H1 (cell line): Measurements from ENCODE around the gene NOC2L. TPM values are rescaled to one million over a fixed set of nuclear protein-coding genes. Genes with fewer than 3 reads are reported as not detected.

Source experiments
- CTCF ChIA-PET: fragments of 300-600 bp; sonication (Branson Sonifier 250); formaldehyde crosslinking; loops from one replicate; lab custom pipeline; 2021; ENCODE audit not compliant: partially characterized antibody; lab: Charles Lee
- POLR2A ChIA-PET: fragments of 300-600 bp; sonication (Branson Sonifier 250); formaldehyde crosslinking; loops from one replicate; lab custom pipeline; 2021; ENCODE audit warnings: inconsistent platforms; ENCODE audit not compliant: partially characterized antibody; lab: Charles Lee
- DNase-seq, 2 experiments: peaks; one replicate each; pipeline versions ENCODE4 v3.0.0 to v3.0.0-alpha.2; 2010 to 2022; ENCODE audit warnings: low spot score in 2 of 2, low read depth in 1 of 2, mixed read lengths in 1 of 2
- FAIRE-seq: peaks from 2 replicates; lab custom pipeline; 2011; peaks lifted over from hg19 to GRCh38; lab: Jason Lieb, UNC
- H2AFZ ChIP-seq: 2 replicates; pipeline ENCODE4 v1.8.1; 2012; ENCODE audit warnings: low read length, inconsistent platforms
- H2AK5ac ChIP-seq: 2 replicates; pipeline ENCODE4 v1.6.1; 2013; ENCODE audit warnings: low read depth, low read length
- H2BK120ac ChIP-seq: replicated peaks from 2 replicates; pipeline ENCODE3; 2013; ENCODE audit warnings: low read depth, low read length, inconsistent platforms
- H2BK12ac ChIP-seq: 2 replicates; pipeline ENCODE4 v1.6.1; 2013; ENCODE audit warnings: low read depth, low read length
- H2BK15ac ChIP-seq: 2 replicates; pipeline ENCODE4 v1.6.1; 2013; ENCODE audit warnings: low read length
- H2BK20ac ChIP-seq: 2 replicates; pipeline ENCODE4 v1.6.1; 2013; ENCODE audit warnings: low read length
- H2BK5ac ChIP-seq: 2 replicates; pipeline ENCODE4 v1.6.1; 2013; ENCODE audit warnings: low read depth, low read length
- H3K14ac ChIP-seq: 2 replicates; pipeline ENCODE4 v1.6.1; 2013; ENCODE audit warnings: inconsistent platforms; ENCODE audit not compliant: insufficient read length
- H3K18ac ChIP-seq: 2 replicates; pipeline ENCODE4 v1.6.1; 2013; ENCODE audit warnings: low read length; ENCODE audit errors: extremely low read depth
- H3K23ac ChIP-seq: 2 replicates; pipeline ENCODE4 v1.6.1; 2013; ENCODE audit warnings: inconsistent platforms; ENCODE audit not compliant: insufficient read length
- H3K23me2 ChIP-seq: 2 replicates; pipeline ENCODE4 v1.6.1; 2013; ENCODE audit warnings: low read depth, low read length
- H3K27ac ChIP-seq: 2 replicates; pipeline ENCODE4 v1.6.1; 2011; ENCODE audit warnings: low read depth, low read length, inconsistent platforms
- H3K27me3 ChIP-seq, 4 experiments: replicated peaks in 1 of 4; 1 replicate in 1 of 4; 2 replicates in 3 of 4; pipeline versions ENCODE4 v1.6.1 to v1.8.1; 2011 to 2013; ENCODE audit warnings: low read length in 3 of 4, mild to moderate bottlenecking in 3 of 4, inconsistent platforms in 2 of 4, mixed read lengths in 2 of 4, moderate library complexity in 1 of 4; ENCODE audit not compliant: control insufficient read depth in 3 of 4, insufficient read depth in 3 of 4; ENCODE audit errors: extremely low read depth in 1 of 4
- H3K36me3 ChIP-seq, 4 experiments: 2 replicates each; pipeline versions ENCODE4 v1.6.1 to v1.8.1; 2011 to 2013; ENCODE audit warnings: mild to moderate bottlenecking in 4 of 4, low read length in 3 of 4, moderate library complexity in 2 of 4, control low read depth in 1 of 4, inconsistent platforms in 1 of 4; ENCODE audit not compliant: insufficient read depth in 4 of 4, control insufficient read depth in 2 of 4
- H3K4ac ChIP-seq: replicated peaks from 2 replicates; pipeline ENCODE3; 2013; ENCODE audit warnings: low read length, low read depth, mixed read lengths, inconsistent platforms; ENCODE audit not compliant: insufficient read length
- H3K4me1 ChIP-seq, 4 experiments: replicated peaks in 1 of 4; 1 replicate in 1 of 4; 2 replicates in 3 of 4; pipeline versions ENCODE4 v1.6.1 to v1.8.1; 2011 to 2013; ENCODE audit warnings: low read length in 3 of 4, inconsistent platforms in 2 of 4, mixed read lengths in 1 of 4; ENCODE audit not compliant: insufficient read depth in 4 of 4, control insufficient read depth in 3 of 4
- H3K4me2 ChIP-seq, 2 experiments: 2 replicates each; pipeline versions ENCODE4 v1.6.1 to v1.8.1; 2011 to 2013; ENCODE audit warnings: low read depth in 2 of 2, low read length in 2 of 2, control low read depth in 1 of 2, inconsistent platforms in 1 of 2, mild to moderate bottlenecking in 1 of 2; ENCODE audit not compliant: insufficient read depth in 1 of 2
- H3K4me3 ChIP-seq, 4 experiments: fragments of 200-600, 300-600 bp in 1 of 4; sonication (generic), shearing (Covaris generic), sonication (Bioruptor Twin) in 1 of 4; 2 replicates each; pipeline versions ENCODE4 v1.5.1 to v1.8.1; 2011 to 2016; ENCODE audit warnings: low read length in 4 of 4, low read depth in 3 of 4, control low read depth in 2 of 4, inconsistent platforms in 2 of 4, mild to moderate bottlenecking in 2 of 4, mixed read lengths in 1 of 4, moderate library complexity in 1 of 4; ENCODE audit not compliant: insufficient read depth in 2 of 4; ENCODE audit errors: extremely low read depth in 1 of 4
- H3K56ac ChIP-seq: replicated peaks from 2 replicates; pipeline ENCODE3; 2013; ENCODE audit warnings: low read depth, mild to moderate bottlenecking, mixed read lengths, low read length, inconsistent platforms; ENCODE audit not compliant: insufficient read length
- H3K79me1 ChIP-seq: 2 replicates; pipeline ENCODE4 v1.6.1; 2013; ENCODE audit warnings: low read depth, low read length, control low read depth
- H3K79me2 ChIP-seq, 2 experiments: 2 replicates each; pipeline versions ENCODE4 v1.6.1 to v1.8.1; 2012 to 2013; ENCODE audit warnings: low read length in 2 of 2, mild to moderate bottlenecking in 2 of 2, inconsistent platforms in 1 of 2; ENCODE audit not compliant: insufficient read depth in 2 of 2, control insufficient read depth in 1 of 2
- H3K9ac ChIP-seq, 4 experiments: replicated peaks in 1 of 4; 1 replicate in 1 of 4; 2 replicates in 3 of 4; pipeline versions ENCODE4 v1.6.1 to v1.8.1; 2011 to 2013; ENCODE audit warnings: low read depth in 3 of 4, low read length in 3 of 4, control low read depth in 2 of 4, mild to moderate bottlenecking in 2 of 4, moderate library complexity in 2 of 4, inconsistent platforms in 1 of 4; ENCODE audit errors: extremely low read depth in 1 of 4
- H3K9me3 ChIP-seq, 2 experiments: 2 replicates each; pipeline versions ENCODE4 v1.6.1 to v1.8.1; 2012 to 2013; ENCODE audit warnings: mild to moderate bottlenecking in 2 of 2, moderate library complexity in 2 of 2, control low read depth in 1 of 2, inconsistent platforms in 1 of 2, low read depth in 1 of 2, low read length in 1 of 2, mixed read lengths in 1 of 2; ENCODE audit not compliant: insufficient read depth in 2 of 2
- H4K20me1 ChIP-seq, 2 experiments: replicated peaks in 1 of 2; 2 replicates each; pipeline versions ENCODE3 to v1.8.1; 2011 to 2013; ENCODE audit warnings: inconsistent platforms in 2 of 2, low read length in 2 of 2, mild to moderate bottlenecking in 1 of 2; ENCODE audit not compliant: insufficient read depth in 2 of 2, control insufficient read depth in 1 of 2
- H4K5ac ChIP-seq: 2 replicates; pipeline ENCODE4 v1.6.1; 2013; ENCODE audit warnings: low read length, low read depth, mixed read lengths, inconsistent platforms; ENCODE audit not compliant: insufficient read length
- H4K8ac ChIP-seq: 2 replicates; pipeline ENCODE4 v1.8.0; 2013; ENCODE audit warnings: mild to moderate bottlenecking, moderate library complexity, low read length, inconsistent platforms; ENCODE audit not compliant: insufficient read depth; ENCODE audit errors: extremely low read depth
- H4K91ac ChIP-seq: replicated peaks from 2 replicates; pipeline ENCODE3; 2013; ENCODE audit warnings: low read length, mixed read lengths, inconsistent platforms; ENCODE audit not compliant: insufficient read length
- ASH2L ChIP-seq: fragments of 200-600, 300-600 bp; sonication (generic); IDR thresholded peaks from one replicate; pipeline ENCODE4 v1.7.1; 2017; ENCODE audit warnings: low read length
- CBX8 ChIP-seq: fragments of 300-800, 300-1000 bp; sonication (generic); IDR thresholded peaks from 2 replicates; pipeline ENCODE4 v1.7.1; 2016; ENCODE audit warnings: low read depth, low read length, borderline replicate concordance
- CHD1 ChIP-seq: IDR thresholded peaks from 2 replicates; pipeline ENCODE4 v1.6.1; 2012; ENCODE audit warnings: low read depth, low read length, improper control_type of control experiment
- FOSL1 ChIP-seq: IDR thresholded peaks from 2 replicates; pipeline ENCODE4 v1.6.1; 2011; ENCODE audit warnings: mild to moderate bottlenecking, low read depth, low read length, moderate library complexity; ENCODE audit not compliant: insufficient read depth
- POLR2AphosphoS5 ChIP-seq: IDR thresholded peaks from 2 replicates; pipeline ENCODE4 v1.6.1; 2011; ENCODE audit warnings: low read depth, low read length
- RBBP5 ChIP-seq: IDR thresholded peaks from 2 replicates; pipeline ENCODE4 v1.7.1; 2012; ENCODE audit warnings: low read depth, mild to moderate bottlenecking, inconsistent platforms, low read length, moderate library complexity, borderline replicate concordance
- TBP ChIP-seq: IDR thresholded peaks from 2 replicates; pipeline ENCODE4 v1.6.1; 2011; ENCODE audit warnings: low read depth, low read length, improper control_type of control experiment
- TEAD4 ChIP-seq: IDR thresholded peaks from 2 replicates; pipeline ENCODE4 v1.6.1; 2012; ENCODE audit warnings: low read depth, low read length, inconsistent platforms, mixed read lengths
- ZNF274 ChIP-seq: IDR thresholded peaks from 2 replicates; pipeline ENCODE4 v1.7.0; 2012; ENCODE audit warnings: low read length, borderline replicate concordance; ENCODE audit errors: extremely low read depth
- WGBS, 2 experiments: shearing (Covaris generic) in 1 of 2; methylation state at CpG; one replicate each; pipeline versions ENCODE4 v1.1.6 to v1.1.7; 2013 to 2015; ENCODE audit warnings: low lambda C conversion rate in 2 of 2, mixed read lengths in 2 of 2, inconsistent platforms in 1 of 2, low coverage in 1 of 2, missing lambda C conversion rate in 1 of 2; ENCODE audit not compliant: insufficient replicate concordance in 2 of 2, insufficient coverage in 1 of 2, insufficient read length in 1 of 2; ENCODE audit errors: extremely low coverage in 1 of 2, missing lambda C conversion rate in 1 of 2; 5-methylcytosine and 5-hydroxymethylcytosine counted together
- polyA plus RNA-seq, 7 experiments: library from polyadenylated mRNA; depleted of rRNA in 3 of 7; stranded (reverse) in 5 of 7; unstranded in 2 of 7; fragments of >200 nt in 5 of 7; fragments of 200-250 nt in 2 of 7; gene quantifications; 1 replicate in 5 of 7; 2 replicates in 1 of 7; 4 replicates in 1 of 7; pipeline versions ENCODE4 v1.2.1 to v1.2.3, GENCODE V29; 2011 to 2013; ENCODE audit warnings: missing spikeins in 2 of 7, mixed read lengths in 2 of 7
- total RNA-seq: library from RNA; stranded (reverse); fragmentation: NEBNext Ultra II Directional; extraction: Animal tissue kit (Norgen Biotek cat#: 25700); gene quantifications from 2 replicates; pipeline ENCODE4 v1.2.1, GENCODE V29; 2021
- TF ChIP-seq, protein P1 (sequence below), 3 experiments: IDR thresholded peaks; 1 replicate in 2 of 3; 2 replicates in 1 of 3; pipeline versions ENCODE4 v1.5.1 to v1.6.1; 2011; ENCODE audit warnings: low read length in 3 of 3, mild to moderate bottlenecking in 3 of 3, inconsistent platforms in 2 of 3, low read depth in 1 of 3, moderate library complexity in 1 of 3; ENCODE audit not compliant: insufficient read depth in 1 of 3; ENCODE audit errors: control extremely low read depth in 1 of 3
- TF ChIP-seq, protein P2 (sequence below): IDR thresholded peaks from 2 replicates; pipeline ENCODE4 v1.6.1; 2012; ENCODE audit warnings: inconsistent platforms

Gene NOC2L
- total and polyA plus RNA-seq, 2 of the 8 experiments (the other 6 are each of a cell fraction or from before 2014, with no cell fraction given): 74.7 to 130 TPM

DNA sequence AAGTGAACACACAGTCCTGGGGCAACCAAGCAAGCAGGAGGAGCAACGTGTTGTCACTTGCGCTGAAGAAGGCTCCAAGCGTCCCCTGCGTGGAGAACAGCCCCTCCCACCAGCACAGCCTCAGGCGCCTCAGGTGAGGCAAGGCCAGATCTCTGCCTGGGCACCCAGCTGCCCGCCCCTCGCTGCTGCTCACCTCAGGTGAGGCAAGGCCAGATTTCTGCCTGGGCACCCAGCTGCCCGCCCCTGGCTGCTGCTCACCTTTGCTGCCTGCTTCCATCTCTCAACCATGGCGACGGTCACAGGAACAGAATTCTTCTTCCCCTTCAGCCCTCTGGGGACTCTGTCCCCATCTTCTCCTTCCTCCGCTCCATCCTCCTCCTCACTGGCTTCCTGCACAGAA, 2.4 kb downstream of the NOC2L start:
- H2AK5ac ChIP-seq: no peak overlapping the region
- peaks cover 4 to 17% (median 12%) of the 10 kb centered on the region in 4 experiments for H3K27me3 ChIP-seq
- FAIRE-seq (no peak), DNase-seq (no peak)
- H4K8ac ChIP-seq: peak overlapping the region; percentile 75; the same call in 1 of the 2 replicates
- no peak overlapping the region for H2BK20ac ChIP-seq
- no peak overlapping the region for H3K14ac ChIP-seq
- no peak overlapping the region for H3K9ac ChIP-seq
- no peak overlapping the region for H3K4me3 ChIP-seq
- peaks cover 10% of the 10 kb centered on the region for H3K23me2 ChIP-seq
- H3K4me1 ChIP-seq: peaks cover 0 to 9% (median 3%) of the 10 kb centered on the region in 4 experiments; a peak in 5 of 7 replicates
- 92% methylated on average over 8 of the region's 11 CpGs; no CpG with 5 or more reads in 1 of the 2 experiments for WGBS, 2 experiments
- no peaks in the 10 kb centered on the region; a peak in 1 of 4 replicates for H3K9me3 ChIP-seq
- H2BK5ac ChIP-seq: no peak overlapping the region
- H3K4ac ChIP-seq: no peak overlapping the region
- ChIA-PET CTCF (interaction anchor here (1.0 to 2.1 kb wide), 7 partner anchors 10 to 84 kb away, joined by 3 to 5 read pairs (median 3); no protein-coding TSS in a partner anchor), POLR2A (interaction anchor here (1.2 to 8.8 kb wide), 2 partner anchors 14 to 25 kb away, joined by 3 to 65 read pairs; no protein-coding TSS in a partner anchor)
- no peak overlapping the region for H4K91ac ChIP-seq
- peaks cover 8 to 46% (median 30%) of the 10 kb centered on the region in 4 experiments; a peak in 7 of 8 replicates for H3K36me3 ChIP-seq
- no peak overlapping the region for H2BK15ac ChIP-seq
- H2AFZ ChIP-seq: no peak overlapping the region
- H3K79me1 ChIP-seq: peaks cover 14% of the 10 kb centered on the region
- H2BK120ac ChIP-seq: no peak overlapping the region
- no peak overlapping the region for H3K18ac ChIP-seq
- peaks cover 19 to 22% of the 10 kb centered on the region in 2 experiments for H4K20me1 ChIP-seq
- H3K27ac ChIP-seq: no peak overlapping the region
- H3K23ac ChIP-seq: no peak overlapping the region
- no peak overlapping the region for H2BK12ac ChIP-seq
- H3K79me2 ChIP-seq: peaks cover 0 to 14% of the 10 kb centered on the region in 2 experiments; a peak in 3 of 4 replicates
- no peak overlapping the region for H3K4me2 ChIP-seq
- H4K5ac ChIP-seq: no peak overlapping the region
- H3K56ac ChIP-seq: no peak overlapping the region
- TF ChIP-seq RBBP5 (no peak), POLR2AphosphoS5 (no peak), ASH2L (no peak), FOSL1 (no peak), CHD1 (no peak), CBX8 (no peak), TEAD4 (no peak), TBP (no peak), ZNF274 (no peak)
- TF ChIP-seq, protein P1, sequence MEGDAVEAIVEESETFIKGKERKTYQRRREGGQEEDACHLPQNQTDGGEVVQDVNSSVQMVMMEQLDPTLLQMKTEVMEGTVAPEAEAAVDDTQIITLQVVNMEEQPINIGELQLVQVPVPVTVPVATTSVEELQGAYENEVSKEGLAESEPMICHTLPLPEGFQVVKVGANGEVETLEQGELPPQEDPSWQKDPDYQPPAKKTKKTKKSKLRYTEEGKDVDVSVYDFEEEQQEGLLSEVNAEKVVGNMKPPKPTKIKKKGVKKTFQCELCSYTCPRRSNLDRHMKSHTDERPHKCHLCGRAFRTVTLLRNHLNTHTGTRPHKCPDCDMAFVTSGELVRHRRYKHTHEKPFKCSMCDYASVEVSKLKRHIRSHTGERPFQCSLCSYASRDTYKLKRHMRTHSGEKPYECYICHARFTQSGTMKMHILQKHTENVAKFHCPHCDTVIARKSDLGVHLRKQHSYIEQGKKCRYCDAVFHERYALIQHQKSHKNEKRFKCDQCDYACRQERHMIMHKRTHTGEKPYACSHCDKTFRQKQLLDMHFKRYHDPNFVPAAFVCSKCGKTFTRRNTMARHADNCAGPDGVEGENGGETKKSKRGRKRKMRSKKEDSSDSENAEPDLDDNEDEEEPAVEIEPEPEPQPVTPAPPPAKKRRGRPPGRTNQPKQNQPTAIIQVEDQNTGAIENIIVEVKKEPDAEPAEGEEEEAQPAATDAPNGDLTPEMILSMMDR (IDR thresholded peaks at IDR 0.05; ENCODE audit: control extremely low read depth in 1 of 3, insufficient read depth in 1 of 3, low read depth in 1 of 3, low read length in 3 of 3): no peak
- TF ChIP-seq, protein P2, sequence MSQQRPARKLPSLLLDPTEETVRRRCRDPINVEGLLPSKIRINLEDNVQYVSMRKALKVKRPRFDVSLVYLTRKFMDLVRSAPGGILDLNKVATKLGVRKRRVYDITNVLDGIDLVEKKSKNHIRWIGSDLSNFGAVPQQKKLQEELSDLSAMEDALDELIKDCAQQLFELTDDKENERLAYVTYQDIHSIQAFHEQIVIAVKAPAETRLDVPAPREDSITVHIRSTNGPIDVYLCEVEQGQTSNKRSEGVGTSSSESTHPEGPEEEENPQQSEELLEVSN: no peak
